HL-60 (cell line): ENCODE measurements around the gene PRPF6.

Experiments used
- GABPA ChIP-seq: IDR thresholded peaks from 2 replicates; pipeline ENCODE4 v1.6.1; 2012; ENCODE audit warnings: low read depth
- REST ChIP-seq: IDR thresholded peaks from 2 replicates; pipeline ENCODE4 v1.6.1; 2012; ENCODE audit warnings: low read depth; ENCODE audit not compliant: insufficient replicate concordance
- TF ChIP-seq, protein P1 (sequence below): IDR thresholded peaks from one replicate; pipeline ENCODE4 v1.5.1; 2011; ENCODE audit warnings: low read length, control low read depth, inconsistent platforms; ENCODE audit not compliant: insufficient read depth

GRCh38 chr20:63943808-63944077 lies 37.2 kb upstream of the PRPF6 start:
- TF ChIP-seq, protein P1, sequence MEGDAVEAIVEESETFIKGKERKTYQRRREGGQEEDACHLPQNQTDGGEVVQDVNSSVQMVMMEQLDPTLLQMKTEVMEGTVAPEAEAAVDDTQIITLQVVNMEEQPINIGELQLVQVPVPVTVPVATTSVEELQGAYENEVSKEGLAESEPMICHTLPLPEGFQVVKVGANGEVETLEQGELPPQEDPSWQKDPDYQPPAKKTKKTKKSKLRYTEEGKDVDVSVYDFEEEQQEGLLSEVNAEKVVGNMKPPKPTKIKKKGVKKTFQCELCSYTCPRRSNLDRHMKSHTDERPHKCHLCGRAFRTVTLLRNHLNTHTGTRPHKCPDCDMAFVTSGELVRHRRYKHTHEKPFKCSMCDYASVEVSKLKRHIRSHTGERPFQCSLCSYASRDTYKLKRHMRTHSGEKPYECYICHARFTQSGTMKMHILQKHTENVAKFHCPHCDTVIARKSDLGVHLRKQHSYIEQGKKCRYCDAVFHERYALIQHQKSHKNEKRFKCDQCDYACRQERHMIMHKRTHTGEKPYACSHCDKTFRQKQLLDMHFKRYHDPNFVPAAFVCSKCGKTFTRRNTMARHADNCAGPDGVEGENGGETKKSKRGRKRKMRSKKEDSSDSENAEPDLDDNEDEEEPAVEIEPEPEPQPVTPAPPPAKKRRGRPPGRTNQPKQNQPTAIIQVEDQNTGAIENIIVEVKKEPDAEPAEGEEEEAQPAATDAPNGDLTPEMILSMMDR = no peak
- no peak for TF ChIP-seq REST
- TF ChIP-seq GABPA = no peak
